ENCODE results near the gene FHIT.

The FHIT gene

GRCh38 chr3:60274098-60274497, 977.2 kb downstream of the FHIT start:
- DNase-seq (ENCODE audit: low read depth): no peak
- H3K4me3 ChIP-seq (ENCODE audit: low read length): no peak overlapping the region
- no peak for TF ChIP-seq CTCF (conservative IDR thresholded peaks at IDR 0.05; ENCODE audit: low read depth, low read length)

DNA sequence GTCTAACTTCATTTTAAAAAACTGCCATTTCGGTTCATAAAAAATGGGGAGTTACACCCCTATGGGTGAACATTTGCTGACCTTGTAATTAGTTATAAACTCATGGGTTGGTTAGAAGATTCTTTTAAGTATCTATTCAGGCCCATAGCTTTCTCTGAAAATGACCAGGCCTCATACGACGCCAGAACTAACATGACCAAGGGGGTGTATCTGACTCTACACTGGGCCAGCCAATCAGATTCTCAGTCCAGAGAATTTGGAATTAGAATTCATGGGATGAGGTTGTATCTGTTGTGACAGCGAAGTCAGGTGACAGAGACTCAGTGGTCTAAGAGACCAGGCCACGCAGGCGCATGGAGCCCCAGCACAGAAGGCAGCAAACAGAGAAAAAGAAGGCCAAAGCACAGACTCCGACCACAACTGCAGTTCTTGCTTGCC, 981.4 kb downstream of the FHIT start:
- DNase-seq (ENCODE audit: low read depth): no peak
- H3K4me3 ChIP-seq (ENCODE audit: low read length): no peak overlapping the region
- TF ChIP-seq CTCF (conservative IDR thresholded peaks at IDR 0.05; ENCODE audit: low read depth, low read length): no peak

GRCh38 chr3:60269377-60269776, 981.9 kb downstream of the FHIT start:
- no peak for DNase-seq (ENCODE audit: low read depth)
- no peak overlapping the region for H3K4me3 ChIP-seq (ENCODE audit: low read length)
- no peak for TF ChIP-seq CTCF (conservative IDR thresholded peaks at IDR 0.05; ENCODE audit: low read depth, low read length)

DNA sequence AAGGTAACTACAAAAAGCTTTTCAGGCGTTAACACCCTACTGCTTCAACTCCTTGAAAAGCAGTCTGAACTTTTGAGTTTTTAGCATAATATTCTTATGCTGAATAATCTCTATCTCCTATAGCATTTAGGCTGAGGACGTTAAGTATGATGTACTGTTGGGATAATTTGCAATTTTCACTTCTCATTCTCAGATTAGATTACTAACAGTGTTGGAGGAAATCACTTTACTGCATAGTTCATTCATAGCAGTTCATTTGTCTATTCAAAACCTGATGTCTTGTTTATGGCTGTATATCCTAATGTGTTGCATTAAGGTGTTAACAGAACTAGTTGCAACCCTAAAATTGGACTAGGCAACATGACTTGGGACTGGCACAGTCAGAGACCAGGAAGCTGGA, 983.1 kb downstream of the FHIT start:
- no peak for TF ChIP-seq CTCF (conservative IDR thresholded peaks at IDR 0.05; ENCODE audit: low read depth, low read length)
- no peak overlapping the region for H3K4me3 ChIP-seq (ENCODE audit: low read length)
- DNase-seq (ENCODE audit: low read depth): no peak

GRCh38 chr3:60266444-60266843, 984.8 kb downstream of the FHIT start:
- no peak overlapping the region for H3K4me3 ChIP-seq (ENCODE audit: low read length)
- no peak for TF ChIP-seq CTCF (conservative IDR thresholded peaks at IDR 0.05; ENCODE audit: low read depth, low read length)
- no peak for DNase-seq (ENCODE audit: low read depth)

DNA sequence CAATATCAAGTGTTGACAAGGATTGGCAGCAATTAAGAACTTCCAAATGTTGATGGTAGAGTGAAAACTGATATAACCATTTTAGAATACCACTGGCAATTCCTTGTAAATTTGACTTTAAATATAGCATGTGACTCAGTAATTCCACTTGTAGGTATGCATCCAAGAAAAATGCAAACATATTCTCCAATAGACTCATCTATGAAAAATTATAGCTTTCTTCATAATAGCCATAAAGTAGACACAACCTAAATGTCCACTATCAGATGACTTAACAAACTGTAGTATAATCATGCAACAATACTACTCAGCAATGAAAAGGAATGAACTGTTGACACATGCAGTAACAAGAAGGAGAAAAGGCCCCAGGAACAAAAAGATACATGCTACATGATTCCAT, 988.1 kb downstream of the FHIT start:
- no peak overlapping the region for H3K4me3 ChIP-seq (ENCODE audit: low read length)
- no peak for TF ChIP-seq CTCF (conservative IDR thresholded peaks at IDR 0.05; ENCODE audit: low read depth, low read length)
- DNase-seq (ENCODE audit: low read depth): no peak

DNA sequence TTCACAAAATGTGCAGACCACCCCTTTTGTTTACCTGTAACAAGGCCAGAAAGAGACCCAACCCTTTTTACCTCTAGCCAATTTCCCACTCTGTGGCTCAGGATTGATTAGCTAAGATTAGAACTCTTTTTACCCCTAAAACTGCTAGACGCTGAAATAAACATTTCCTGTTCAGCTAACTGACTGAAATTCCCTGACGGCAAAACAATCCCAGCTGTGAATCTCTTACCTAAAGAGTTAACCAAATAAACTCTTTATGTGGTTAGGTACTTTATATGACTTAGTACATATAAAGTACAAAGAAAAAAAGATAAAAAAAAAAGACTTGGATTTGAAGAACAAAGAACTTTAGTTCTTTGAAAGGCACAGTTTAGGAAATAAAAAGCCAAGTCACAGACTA, 988.7 kb downstream of the FHIT start:
- no peak for DNase-seq (ENCODE audit: low read depth)
- no peak for TF ChIP-seq CTCF (conservative IDR thresholded peaks at IDR 0.05; ENCODE audit: low read depth, low read length)
- no peak overlapping the region for H3K4me3 ChIP-seq (ENCODE audit: low read length)
